Stimulated activated naive CD8-positive, alpha-beta T cell treated with anti-CD3 and anti-CD28 coated beads, Interleukin-15, Interleukin-2, amounts not matched to agents 100 ng/mL and 50 ng/mL, for 24 hours (primary cell): ENCODE data around the gene OR2T6.
"Not testable (repeated sequence)": the region's sequence is repeated elsewhere in the genome, so short reads cannot be mapped to it uniquely, and the experiment has no call there.

Source experiments
- H3K27ac Mint-ChIP-seq: one replicate; pipeline ENCODE4 v1.8.0; 2021; ENCODE audit warnings: mild to moderate bottlenecking, mixed read lengths
- H3K27me3 Mint-ChIP-seq: one replicate; pipeline ENCODE4 v1.8.0; 2021; ENCODE audit warnings: mixed read lengths
- H3K36me3 Mint-ChIP-seq: one replicate; pipeline ENCODE4 v1.8.0; 2021; ENCODE audit warnings: low read depth, mixed read lengths
- H3K4me1 Mint-ChIP-seq: one replicate; pipeline ENCODE4 v1.8.0; 2021; ENCODE audit warnings: low read depth, mixed read lengths
- H3K4me3 Mint-ChIP-seq: one replicate; pipeline ENCODE4 v1.8.0; 2021; ENCODE audit warnings: mild to moderate bottlenecking, mixed read lengths
- H3K9me3 Mint-ChIP-seq: one replicate; pipeline ENCODE4 v1.8.0; 2021; ENCODE audit warnings: mixed read lengths

OR2T6 gene

GRCh38 chr1:248416226-248416625 is 40.7 kb downstream of the OR2T6 start:
- Mint-ChIP-seq H3K27ac (no peak overlapping the region), H3K9me3 (peaks cover 15% of the 10 kb centered on the region)

GRCh38 chr1:248417854-248418253 is 42.3 kb downstream of the OR2T6 start:
- Mint-ChIP-seq H3K4me1 (peaks cover 22% of the 10 kb centered on the region), H3K9me3 (peaks cover 20% of the 10 kb centered on the region), H3K27me3 (no peaks in the 10 kb centered on the region), H3K36me3 (peaks cover 14% of the 10 kb centered on the region), H3K27ac (no peak overlapping the region), H3K4me3 (no peak overlapping the region)

More at GRCh38 chr1:248416226-248416625, 40.7 kb downstream of the OR2T6 start:
- H3K27me3 Mint-ChIP-seq = no peaks in the 10 kb centered on the region
- peaks cover 22% of the 10 kb centered on the region for H3K4me1 Mint-ChIP-seq
- H3K4me3 Mint-ChIP-seq = no peak overlapping the region
- peaks cover 11% of the 10 kb centered on the region for H3K36me3 Mint-ChIP-seq

GRCh38 chr1:248421384-248421783 is 45.8 kb downstream of the OR2T6 start:
- Mint-ChIP-seq H3K9me3 (peaks cover 21% of the 10 kb centered on the region), H3K27ac (no peak overlapping the region), H3K4me3 (no peak overlapping the region), H3K27me3 (no peaks in the 10 kb centered on the region), H3K4me1 (peaks cover 15% of the 10 kb centered on the region), H3K36me3 (peaks cover 14% of the 10 kb centered on the region)

- H3K27ac Mint-ChIP-seq = not testable (repeated sequence)
These were observed 52.1 kb downstream of the OR2T6 start for GRCh38 chr1:248427526-248428191.

GRCh38 chr1:248428192-248428533 is 52.6 kb downstream of the OR2T6 start:
- not testable (repeated sequence) for H3K36me3 Mint-ChIP-seq, H3K4me1 Mint-ChIP-seq, H3K9me3 Mint-ChIP-seq, H3K27ac Mint-ChIP-seq, H3K27me3 Mint-ChIP-seq, H3K4me3 Mint-ChIP-seq

More at GRCh38 chr1:248427526-248428191, 52.1 kb downstream of the OR2T6 start:
- H3K27me3 Mint-ChIP-seq, H3K36me3 Mint-ChIP-seq, H3K4me1 Mint-ChIP-seq, H3K9me3 Mint-ChIP-seq, H3K4me3 Mint-ChIP-seq: not testable (repeated sequence)

GRCh38 chr1:248431683-248432082 is 56.1 kb downstream of the OR2T6 start:
- H3K4me3 Mint-ChIP-seq, H3K36me3 Mint-ChIP-seq, H3K9me3 Mint-ChIP-seq, H3K4me1 Mint-ChIP-seq, H3K27me3 Mint-ChIP-seq, H3K27ac Mint-ChIP-seq: not testable (repeated sequence)

- not testable (repeated sequence) for H3K9me3 Mint-ChIP-seq, H3K36me3 Mint-ChIP-seq, H3K27me3 Mint-ChIP-seq, H3K4me1 Mint-ChIP-seq, H3K27ac Mint-ChIP-seq, H3K4me3 Mint-ChIP-seq
These were observed 56.7 kb downstream of the OR2T6 start for GRCh38 chr1:248432201-248432600.

- not testable (repeated sequence) for H3K27ac Mint-ChIP-seq, H3K4me3 Mint-ChIP-seq, H3K27me3 Mint-ChIP-seq, H3K4me1 Mint-ChIP-seq, H3K9me3 Mint-ChIP-seq, H3K36me3 Mint-ChIP-seq
These were observed 58.4 kb downstream of the OR2T6 start for GRCh38 chr1:248433811-248434415.

- not testable (repeated sequence) for H3K27ac Mint-ChIP-seq, H3K9me3 Mint-ChIP-seq, H3K4me3 Mint-ChIP-seq, H3K4me1 Mint-ChIP-seq, H3K27me3 Mint-ChIP-seq, H3K36me3 Mint-ChIP-seq
These were observed 59.4 kb downstream of the OR2T6 start for GRCh38 chr1:248434913-248435312.

GRCh38 chr1:248436303-248436702 is 60.8 kb downstream of the OR2T6 start:
- H3K4me1 Mint-ChIP-seq, H3K36me3 Mint-ChIP-seq, H3K9me3 Mint-ChIP-seq, H3K27me3 Mint-ChIP-seq, H3K4me3 Mint-ChIP-seq, H3K27ac Mint-ChIP-seq: not testable (repeated sequence)

- not testable (repeated sequence) for H3K4me3 Mint-ChIP-seq, H3K4me1 Mint-ChIP-seq, H3K36me3 Mint-ChIP-seq, H3K27ac Mint-ChIP-seq, H3K27me3 Mint-ChIP-seq
- peaks cover 11% of the 10 kb centered on the region for H3K9me3 Mint-ChIP-seq
These were observed 63.1 kb downstream of the OR2T6 start for GRCh38 chr1:248438668-248439067.

- not testable (repeated sequence) for H3K4me3 Mint-ChIP-seq, H3K36me3 Mint-ChIP-seq, H3K4me1 Mint-ChIP-seq, H3K27me3 Mint-ChIP-seq, H3K27ac Mint-ChIP-seq
- peaks cover 11% of the 10 kb centered on the region for H3K9me3 Mint-ChIP-seq
These were observed 63.7 kb downstream of the OR2T6 start for GRCh38 chr1:248439283-248439682.
